H9 (cell line): ENCODE measurements around the gene YBEY. TPM values are rescaled to one million over a fixed set of nuclear protein-coding genes. Genes with fewer than 3 reads are reported as not detected.

Experiments used
- DNase-seq: peaks from one replicate; pipeline ENCODE4 v3.0.0-alpha.2; 2017
- H2AFZ ChIP-seq: one replicate; pipeline ENCODE4 v1.6.1; 2013; ENCODE audit warnings: mild to moderate bottlenecking, low read length, control low read depth, moderate library complexity
- H2AK5ac ChIP-seq: 2 replicates; pipeline ENCODE4 v1.6.1; 2013; ENCODE audit warnings: low read length, control low read depth, mixed read lengths; ENCODE audit not compliant: insufficient read length
- H2BK120ac ChIP-seq: one replicate; pipeline ENCODE4 v1.6.1; 2013; ENCODE audit warnings: low read depth, mild to moderate bottlenecking, low read length, control low read depth, inconsistent platforms; ENCODE audit not compliant: poor library complexity, severe bottlenecking
- H2BK12ac ChIP-seq: 2 replicates; pipeline ENCODE4 v1.6.1; 2013; ENCODE audit warnings: low read length, control low read depth, mixed read lengths, low read depth; ENCODE audit not compliant: insufficient read length
- H2BK15ac ChIP-seq: 2 replicates; pipeline ENCODE4 v1.6.1; 2013; ENCODE audit warnings: low read depth, low read length, control low read depth
- H2BK20ac ChIP-seq: one replicate; pipeline ENCODE4 v1.6.1; 2013; ENCODE audit warnings: low read depth, mild to moderate bottlenecking, low read length, control low read depth, inconsistent platforms; ENCODE audit not compliant: poor library complexity, severe bottlenecking
- H2BK5ac ChIP-seq: 2 replicates; pipeline ENCODE4 v1.6.1; 2013; ENCODE audit warnings: low read length, control low read depth, mixed read lengths; ENCODE audit not compliant: insufficient read length
- H3K14ac ChIP-seq: 2 replicates; pipeline ENCODE4 v1.6.1; 2013; ENCODE audit warnings: low read length, control low read depth; ENCODE audit not compliant: insufficient read depth
- H3K18ac ChIP-seq: 2 replicates; pipeline ENCODE4 v1.6.1; 2013; ENCODE audit warnings: low read depth, mild to moderate bottlenecking, mixed read lengths, low read length, control low read depth; ENCODE audit not compliant: insufficient read length
- H3K23ac ChIP-seq: 2 replicates; pipeline ENCODE4 v1.6.1; 2013; ENCODE audit warnings: low read length, control low read depth, mixed read lengths, low read depth; ENCODE audit not compliant: insufficient read length
- H3K23me2 ChIP-seq: 2 replicates; pipeline ENCODE4 v1.6.1; 2013; ENCODE audit warnings: low read depth, mild to moderate bottlenecking, mixed read lengths, low read length, control low read depth; ENCODE audit not compliant: insufficient read length, poor library complexity, severe bottlenecking
- H3K27ac ChIP-seq: 2 replicates; pipeline ENCODE4 v1.5.1; 2013; ENCODE audit warnings: low read length, control low read depth, mixed read lengths, low read depth; ENCODE audit not compliant: insufficient read length
- H3K27me3 ChIP-seq: 2 replicates; pipeline ENCODE4 v1.6.1; 2013; ENCODE audit warnings: low read length, control low read depth, inconsistent platforms; ENCODE audit not compliant: insufficient read depth
- H3K4ac ChIP-seq: 2 replicates; pipeline ENCODE4 v1.6.1; 2013; ENCODE audit warnings: low read depth, mild to moderate bottlenecking, control low read depth, inconsistent platforms, low read length, moderate library complexity
- H3K4me1 ChIP-seq: 2 replicates; pipeline ENCODE4 v1.6.1; 2013; ENCODE audit warnings: low read length, control low read depth, inconsistent platforms; ENCODE audit not compliant: insufficient read depth
- H3K4me2 ChIP-seq: 2 replicates; pipeline ENCODE4 v1.6.1; 2013; ENCODE audit warnings: low read length, control low read depth, mixed read lengths; ENCODE audit not compliant: insufficient read length, insufficient read depth
- H3K56ac ChIP-seq: 2 replicates; pipeline ENCODE4 v1.6.1; 2013; ENCODE audit warnings: low read depth, mild to moderate bottlenecking, mixed read lengths, low read length, control low read depth; ENCODE audit not compliant: insufficient read length
- H3K79me1 ChIP-seq: 2 replicates; pipeline ENCODE4 v1.6.1; 2013; ENCODE audit warnings: low read depth, mild to moderate bottlenecking, moderate library complexity, low read length, control low read depth, inconsistent platforms; ENCODE audit not compliant: insufficient read depth, poor library complexity, severe bottlenecking
- H3K79me2 ChIP-seq: 2 replicates; pipeline ENCODE4 v1.6.1; 2013; ENCODE audit warnings: low read length, control low read depth, inconsistent platforms; ENCODE audit not compliant: insufficient read depth
- H3K9ac ChIP-seq: 2 replicates; pipeline ENCODE4 v1.6.1; 2013; ENCODE audit warnings: low read length, control low read depth, mixed read lengths; ENCODE audit not compliant: insufficient read length; ENCODE audit errors: extremely low read depth
- H3K9me3 ChIP-seq: one replicate; pipeline ENCODE4 v1.6.1; 2013; ENCODE audit warnings: low read depth, low read length, inconsistent platforms; ENCODE audit not compliant: control insufficient read depth
- H3T11ph ChIP-seq: one replicate; pipeline ENCODE4 v1.6.1; 2013; ENCODE audit warnings: mild to moderate bottlenecking, low read length, control low read depth, inconsistent platforms
- H4K20me1 ChIP-seq: one replicate; pipeline ENCODE4 v1.6.1; 2013; ENCODE audit not compliant: control insufficient read depth, insufficient read length, insufficient read depth
- H4K5ac ChIP-seq: 2 replicates; pipeline ENCODE4 v1.6.1; 2013; ENCODE audit warnings: low read depth, mild to moderate bottlenecking, mixed read lengths, low read length, control low read depth; ENCODE audit not compliant: insufficient read length
- H4K8ac ChIP-seq: replicated peaks from 2 replicates; pipeline ENCODE4 v1.6.1; 2013; ENCODE audit warnings: low read length, control low read depth, mixed read lengths, low read depth; ENCODE audit not compliant: insufficient read length
- H4K91ac ChIP-seq: 2 replicates; pipeline ENCODE4 v1.6.1; 2013; ENCODE audit warnings: low read depth, mild to moderate bottlenecking, moderate library complexity, mixed read lengths, low read length, control low read depth; ENCODE audit not compliant: insufficient read length
- H3K27ac Mint-ChIP-seq, 3 experiments: 2 replicates in 2 of 3; 3 replicates in 1 of 3; pipeline ENCODE4 v1.8.0; 2020 to 2021; ENCODE audit warnings: mixed read lengths in 3 of 3, mild to moderate bottlenecking in 1 of 3, moderate library complexity in 1 of 3
- H3K27me3 Mint-ChIP-seq: 2 replicates; pipeline ENCODE4 v1.8.0; 2021; ENCODE audit warnings: low read depth, mild to moderate bottlenecking, moderate library complexity, mixed read lengths
- H3K36me3 Mint-ChIP-seq, 3 experiments: 2 replicates in 2 of 3; 3 replicates in 1 of 3; pipeline ENCODE4 v1.8.0; 2020 to 2021; ENCODE audit warnings: low read depth in 3 of 3, mixed read lengths in 3 of 3; ENCODE audit not compliant: insufficient read depth in 1 of 3
- H3K4me1 Mint-ChIP-seq, 2 experiments: 2 replicates each; pipeline ENCODE4 v1.8.0; 2020; ENCODE audit warnings: mixed read lengths in 2 of 2
- H3K4me3 Mint-ChIP-seq, 2 experiments: 2 replicates in 1 of 2; 3 replicates in 1 of 2; pipeline ENCODE4 v1.8.0; 2020 to 2021; ENCODE audit warnings: mild to moderate bottlenecking in 2 of 2, mixed read lengths in 2 of 2, moderate library complexity in 1 of 2
- H3K9me3 Mint-ChIP-seq, 2 experiments: 2 replicates in 1 of 2; 3 replicates in 1 of 2; pipeline ENCODE4 v1.8.0; 2020; ENCODE audit warnings: mild to moderate bottlenecking in 2 of 2, mixed read lengths in 2 of 2, moderate library complexity in 1 of 2
- CTCF ChIP-seq: fragments of 200-600 bp; sonication (generic); conservative IDR thresholded peaks from 3 replicates; pipeline ENCODE4 v1.8.0; 2021; ENCODE audit warnings: antibody characterized with exemption, mild to moderate bottlenecking
- WGBS: extraction: QIAGEN DNeasy Blood & Tissue Kit; methylation state at CpG from one replicate; pipeline ENCODE4 v1.1.7; 2013; ENCODE audit warnings: missing lambda C conversion rate, low lambda C conversion rate, mixed read lengths; ENCODE audit not compliant: insufficient read length; ENCODE audit errors: extremely low coverage; 5-methylcytosine and 5-hydroxymethylcytosine counted together
- total RNA-seq: library from RNA; stranded (reverse); gene quantifications from 2 replicates; pipeline ENCODE4 v1.2.1, GENCODE V29; 2021

The YBEY gene
- total RNA-seq, 1 experiment from 2014 or later: 26.2 TPM

GRCh38 chr21:46244602-46245001, 41.5 kb upstream of the YBEY start:
- Histone ChIP-seq H2BK5ac (no peak overlapping the region), H3K18ac (no peak overlapping the region), H3K4me2 (no peak overlapping the region), H2BK20ac (no peak overlapping the region), H3K4ac (no peak overlapping the region), H3K56ac (no peak overlapping the region), H3K9ac (no peak overlapping the region), H3K9me3 (no peaks in the 10 kb centered on the region), H2BK12ac (no peak overlapping the region), H3T11ph (no peak overlapping the region), H4K91ac (no peak overlapping the region), H2AK5ac (no peak overlapping the region), H3K23ac (no peak overlapping the region), H2BK15ac (no peak overlapping the region), H3K27me3 (no peaks in the 10 kb centered on the region), H2AFZ (no peak overlapping the region), H4K20me1 (no peaks in the 10 kb centered on the region), H2BK120ac (no peak overlapping the region), H4K5ac (no peak overlapping the region), H3K79me2 (no peaks in the 10 kb centered on the region), H3K27ac (no peak overlapping the region), H3K79me1 (no peaks in the 10 kb centered on the region), H3K4me1 (no peaks in the 10 kb centered on the region), H4K8ac (no peak overlapping the region), H3K14ac (no peak overlapping the region), H3K23me2 (no peaks in the 10 kb centered on the region)
- Mint-ChIP-seq H3K27me3 (no peaks in the 10 kb centered on the region), H3K9me3 (no peaks in the 10 kb centered on the region), H3K27ac (no peak overlapping the region), H3K4me3 (no peak overlapping the region; a peak in 1 of 5 replicates), H3K36me3 (peaks cover 52 to 93% (median 83%) of the 10 kb centered on the region in 3 experiments), H3K4me1 (no peaks in the 10 kb centered on the region; a peak in 1 of 4 replicates)
- TF ChIP-seq CTCF: no peak
- no CpG with 5 or more reads among the region's 8 CpGs for WGBS
- DNase-seq: no peak
